GM23248 (cell line): ENCODE measurements around the gene P2RX3.

Experiments
- EZH2 ChIP-seq: fragments of 200-600 bp; sonication (generic); IDR thresholded peaks from 2 replicates; pipeline ENCODE4 v1.6.1; 2018; ENCODE audit warnings: antibody characterized with exemption, mild to moderate bottlenecking; ENCODE audit not compliant: insufficient read depth, poor library complexity, severe bottlenecking
- EZH2phosphoT487 ChIP-seq: fragments of 200-600 bp; sonication (generic); IDR thresholded peaks from 2 replicates; pipeline ENCODE4 v1.6.1; 2018; ENCODE audit warnings: antibody characterized with exemption, moderate library complexity, mild to moderate bottlenecking, low read depth; ENCODE audit not compliant: insufficient read depth

- TF ChIP-seq EZH2 (no peak), EZH2phosphoT487 (no peak)
Observed at GRCh38 chr11:57405271-57405860, 67.2 kb downstream of the P2RX3 start.
